Measurements from ENCODE around the gene CEMIP2.

CEMIP2 gene

GRCh38 chr9:71743217-71743705, 25.1 kb downstream of the CEMIP2 start:
- Histone ChIP-seq H3K4me3 (ENCODE audit: severe bottlenecking) (no peak overlapping the region), H3K9me3 (ENCODE audit: severe bottlenecking) (no peaks in the 10 kb centered on the region), H3K27me3 (ENCODE audit: insufficient read depth, poor library complexity, severe bottlenecking) (no peaks in the 10 kb centered on the region), H3K36me3 (ENCODE audit: low read depth) (peaks cover 27% of the 10 kb centered on the region; the same call in 1 of the 2 replicates), H3K27ac (ENCODE audit: poor library complexity, severe bottlenecking) (no peak overlapping the region), H3K4me1 (ENCODE audit: insufficient read depth, poor library complexity, severe bottlenecking) (peaks cover 21% of the 10 kb centered on the region)
- DNase-seq (ENCODE audit: low spot score) = no peak
- ATAC-seq (ENCODE audit: low read depth) = peak; percentile 68
- TF ChIP-seq CTCF (IDR thresholded peaks at IDR 0.05; ENCODE audit: poor library complexity, severe bottlenecking) = no peak

- H3K27ac ChIP-seq (ENCODE audit: poor library complexity, severe bottlenecking) = no peak overlapping the region
These were observed 25.6 kb downstream of the CEMIP2 start for GRCh38 chr9:71742703-71743102.

GRCh38 chr9:71741926-71742648, 26.2 kb downstream of the CEMIP2 start:
- TF ChIP-seq CTCF (IDR thresholded peaks at IDR 0.05; ENCODE audit: poor library complexity, severe bottlenecking) = no peak
- peaks cover 24% of the 10 kb centered on the region; the same call in 1 of the 2 replicates for H3K36me3 ChIP-seq (ENCODE audit: low read depth)
- H3K4me1 ChIP-seq (ENCODE audit: insufficient read depth, poor library complexity, severe bottlenecking) = peaks cover 24% of the 10 kb centered on the region
- ATAC-seq (ENCODE audit: low read depth) (no peak), DNase-seq (ENCODE audit: low spot score) (no peak)
- peak overlapping the region; percentile 27 for H3K27ac ChIP-seq (ENCODE audit: poor library complexity, severe bottlenecking)
- H3K27me3 ChIP-seq (ENCODE audit: insufficient read depth, poor library complexity, severe bottlenecking) = no peaks in the 10 kb centered on the region
- no peak overlapping the region for H3K4me3 ChIP-seq (ENCODE audit: severe bottlenecking)
- H3K9me3 ChIP-seq (ENCODE audit: severe bottlenecking) = no peaks in the 10 kb centered on the region

More at GRCh38 chr9:71742703-71743102, 25.6 kb downstream of the CEMIP2 start:
- TF ChIP-seq CTCF (IDR thresholded peaks at IDR 0.05; ENCODE audit: poor library complexity, severe bottlenecking) = no peak
- peaks cover 23% of the 10 kb centered on the region for H3K4me1 ChIP-seq (ENCODE audit: insufficient read depth, poor library complexity, severe bottlenecking)
- H3K4me3 ChIP-seq (ENCODE audit: severe bottlenecking) = no peak overlapping the region
- DNase-seq (ENCODE audit: low spot score) = no peak
- H3K9me3 ChIP-seq (ENCODE audit: severe bottlenecking) = no peaks in the 10 kb centered on the region
- no peaks in the 10 kb centered on the region for H3K27me3 ChIP-seq (ENCODE audit: insufficient read depth, poor library complexity, severe bottlenecking)
- H3K36me3 ChIP-seq (ENCODE audit: low read depth) = peaks cover 27% of the 10 kb centered on the region; the same call in 1 of the 2 replicates
- no peak for ATAC-seq (ENCODE audit: low read depth)

- H3K27me3 ChIP-seq (ENCODE audit: insufficient read depth, poor library complexity, severe bottlenecking) = no peaks in the 10 kb centered on the region
- DNase-seq (ENCODE audit: low spot score) (no peak), ATAC-seq (ENCODE audit: low read depth) (no peak)
- no peaks in the 10 kb centered on the region for H3K9me3 ChIP-seq (ENCODE audit: severe bottlenecking)
- H3K27ac ChIP-seq (ENCODE audit: poor library complexity, severe bottlenecking) = no peak overlapping the region
- H3K4me1 ChIP-seq (ENCODE audit: insufficient read depth, poor library complexity, severe bottlenecking) = peaks cover 24% of the 10 kb centered on the region
- peaks cover 12% of the 10 kb centered on the region; the same call in 1 of the 2 replicates for H3K36me3 ChIP-seq (ENCODE audit: low read depth)
- H3K4me3 ChIP-seq (ENCODE audit: severe bottlenecking) = no peak overlapping the region
- no peak for TF ChIP-seq CTCF (IDR thresholded peaks at IDR 0.05; ENCODE audit: poor library complexity, severe bottlenecking)
These were observed 28.1 kb downstream of the CEMIP2 start for GRCh38 chr9:71740199-71740598.

GRCh38 chr9:71737455-71737854, 30.9 kb downstream of the CEMIP2 start:
- no peaks in the 10 kb centered on the region for H3K9me3 ChIP-seq (ENCODE audit: severe bottlenecking)
- no peak overlapping the region for H3K27ac ChIP-seq (ENCODE audit: poor library complexity, severe bottlenecking)
- DNase-seq (ENCODE audit: low spot score) (no peak), ATAC-seq (ENCODE audit: low read depth) (peak; percentile 89)
- no peak for TF ChIP-seq CTCF (IDR thresholded peaks at IDR 0.05; ENCODE audit: poor library complexity, severe bottlenecking)
- H3K27me3 ChIP-seq (ENCODE audit: insufficient read depth, poor library complexity, severe bottlenecking) = no peaks in the 10 kb centered on the region
- H3K4me1 ChIP-seq (ENCODE audit: insufficient read depth, poor library complexity, severe bottlenecking) = peaks cover 14% of the 10 kb centered on the region
- H3K36me3 ChIP-seq (ENCODE audit: low read depth) = peaks cover 29% of the 10 kb centered on the region
- no peak overlapping the region for H3K4me3 ChIP-seq (ENCODE audit: severe bottlenecking)
